ENCODE measurements around the gene NEDD9.

Gene NEDD9

DNA sequence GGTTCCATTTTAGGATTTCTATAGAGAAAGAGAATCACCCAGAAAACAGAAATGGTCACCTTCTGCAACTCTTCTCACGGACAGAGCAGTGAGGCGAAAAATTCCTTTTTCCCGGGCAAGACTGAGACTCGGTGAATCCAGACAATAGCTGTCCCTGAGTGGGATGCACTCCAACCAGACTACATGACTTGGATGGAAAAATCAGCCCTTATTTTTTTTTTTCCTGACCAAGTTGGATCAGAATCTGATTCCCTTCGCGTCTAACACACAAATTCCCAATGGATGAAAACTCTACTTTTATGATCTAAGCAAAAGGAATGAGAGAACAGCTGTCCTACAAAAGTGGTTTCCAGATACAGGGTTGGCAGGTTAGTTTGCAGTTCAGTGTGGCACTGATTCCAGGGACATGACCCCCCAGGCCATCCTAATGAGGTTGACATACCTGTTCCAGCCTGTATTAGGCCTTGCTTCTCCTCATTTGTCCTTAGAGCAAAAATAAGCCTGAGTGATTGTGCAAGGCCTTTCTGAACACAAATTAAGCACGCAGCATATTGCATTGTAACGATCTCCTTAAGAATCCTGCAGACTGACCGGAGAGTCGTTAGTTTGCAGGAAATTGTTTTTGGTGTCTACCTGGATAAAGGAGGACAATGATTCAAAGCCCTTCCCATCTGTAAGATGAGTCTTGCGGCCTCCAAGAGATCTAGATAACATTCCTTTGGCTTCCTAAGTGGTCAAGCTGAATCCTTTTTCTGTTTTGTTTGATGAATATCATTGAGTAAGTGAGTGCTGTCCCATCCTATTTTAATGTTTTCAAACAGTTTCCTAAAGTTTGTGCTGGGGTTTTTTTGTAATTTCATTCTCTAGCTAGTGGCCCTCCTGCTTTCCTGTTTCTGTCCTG, 1.5 kb upstream of the NEDD9 start:
- no peak for DNase-seq (ENCODE audit: low read depth)

DNA sequence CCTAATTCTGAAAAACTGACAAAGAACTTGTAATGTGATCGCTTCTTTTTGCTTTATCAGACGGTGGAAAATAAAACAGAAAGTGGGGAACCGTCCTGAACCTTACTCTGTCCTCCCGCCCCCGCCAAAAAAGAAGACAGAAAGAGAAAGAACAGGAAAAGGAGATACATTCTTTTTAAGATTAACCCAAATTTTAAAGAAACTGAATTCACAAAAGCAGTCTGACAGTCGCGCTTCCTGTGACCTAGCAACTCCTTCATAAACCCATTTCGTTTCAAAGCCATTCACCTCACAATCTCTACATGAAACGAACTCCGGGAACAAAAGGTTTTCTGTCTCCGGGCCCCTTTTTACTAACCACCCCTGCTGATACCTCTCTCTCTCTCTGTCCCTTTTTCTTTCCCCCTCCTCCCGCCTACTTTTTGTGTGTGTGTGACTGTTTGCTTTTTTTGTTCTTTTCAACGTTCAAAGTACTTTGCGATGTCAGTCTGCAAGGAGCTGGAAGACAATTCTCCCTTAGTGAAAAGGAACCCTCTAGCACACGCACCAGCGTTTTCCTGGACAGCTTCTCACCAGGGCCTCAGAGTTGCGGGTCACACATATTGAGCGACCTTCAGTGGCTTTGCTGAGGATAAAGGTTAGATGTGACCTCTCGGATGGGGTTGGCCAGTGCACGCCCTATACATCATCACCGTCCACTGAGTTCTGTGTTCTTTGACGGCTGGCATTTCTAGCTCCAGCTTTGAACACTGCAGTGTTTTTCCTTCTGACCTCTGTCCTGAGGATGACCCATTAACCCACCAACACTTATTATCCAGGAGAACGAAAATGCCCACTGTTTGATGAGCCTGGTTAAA, 530 bp upstream of the NEDD9 start:
- DNase-seq (ENCODE audit: low read depth) = no peak

DNA sequence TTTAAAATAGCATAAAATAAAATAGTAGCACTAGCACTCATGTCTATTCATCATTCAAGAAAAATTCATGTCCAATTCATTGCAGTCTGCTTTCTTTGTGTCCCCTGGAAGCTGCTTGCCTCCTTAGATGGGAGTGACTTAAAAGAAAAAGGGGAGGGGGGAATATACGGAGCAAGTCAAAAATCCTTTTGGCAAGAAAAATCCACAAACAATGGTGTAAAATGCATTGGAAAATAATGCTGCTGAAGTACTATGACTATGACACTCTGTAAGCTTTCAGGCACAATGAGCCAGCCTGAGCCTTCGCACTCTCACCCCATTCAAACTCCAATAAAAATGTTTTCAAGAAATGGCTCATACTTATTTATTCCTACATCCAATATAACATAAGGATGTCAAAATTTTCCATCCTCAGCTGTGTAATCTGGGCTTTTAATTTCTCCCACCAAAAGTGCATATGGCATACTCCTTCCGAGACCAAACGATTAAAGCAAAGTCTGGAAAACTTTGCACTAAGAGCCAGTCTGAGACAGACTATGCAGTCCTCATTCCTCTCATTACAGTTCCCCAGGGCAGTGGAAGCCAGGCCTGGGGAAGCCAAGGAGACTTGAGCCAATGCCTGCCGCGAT, 790 bp downstream of the NEDD9 start:
- DNase-seq (ENCODE audit: low read depth) = no peak

DNA sequence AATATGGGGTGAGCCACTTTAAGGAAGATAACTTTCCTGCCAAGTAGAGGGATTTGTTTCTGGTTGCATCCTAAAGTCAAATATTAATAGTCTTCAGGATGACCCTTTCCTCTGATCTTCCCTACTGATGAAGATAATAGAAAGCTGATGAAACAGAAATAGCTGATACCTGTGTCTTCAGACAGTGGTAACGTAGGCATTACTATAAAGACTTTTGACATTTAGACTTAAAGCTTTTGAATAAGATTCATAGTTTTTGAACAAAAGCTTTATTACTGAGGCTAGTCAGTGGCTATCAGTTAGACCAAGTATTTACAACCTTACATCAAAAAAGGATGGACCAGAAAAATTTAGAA, 1.4 kb downstream of the NEDD9 start:
- no peak for DNase-seq (ENCODE audit: low read depth)

DNA sequence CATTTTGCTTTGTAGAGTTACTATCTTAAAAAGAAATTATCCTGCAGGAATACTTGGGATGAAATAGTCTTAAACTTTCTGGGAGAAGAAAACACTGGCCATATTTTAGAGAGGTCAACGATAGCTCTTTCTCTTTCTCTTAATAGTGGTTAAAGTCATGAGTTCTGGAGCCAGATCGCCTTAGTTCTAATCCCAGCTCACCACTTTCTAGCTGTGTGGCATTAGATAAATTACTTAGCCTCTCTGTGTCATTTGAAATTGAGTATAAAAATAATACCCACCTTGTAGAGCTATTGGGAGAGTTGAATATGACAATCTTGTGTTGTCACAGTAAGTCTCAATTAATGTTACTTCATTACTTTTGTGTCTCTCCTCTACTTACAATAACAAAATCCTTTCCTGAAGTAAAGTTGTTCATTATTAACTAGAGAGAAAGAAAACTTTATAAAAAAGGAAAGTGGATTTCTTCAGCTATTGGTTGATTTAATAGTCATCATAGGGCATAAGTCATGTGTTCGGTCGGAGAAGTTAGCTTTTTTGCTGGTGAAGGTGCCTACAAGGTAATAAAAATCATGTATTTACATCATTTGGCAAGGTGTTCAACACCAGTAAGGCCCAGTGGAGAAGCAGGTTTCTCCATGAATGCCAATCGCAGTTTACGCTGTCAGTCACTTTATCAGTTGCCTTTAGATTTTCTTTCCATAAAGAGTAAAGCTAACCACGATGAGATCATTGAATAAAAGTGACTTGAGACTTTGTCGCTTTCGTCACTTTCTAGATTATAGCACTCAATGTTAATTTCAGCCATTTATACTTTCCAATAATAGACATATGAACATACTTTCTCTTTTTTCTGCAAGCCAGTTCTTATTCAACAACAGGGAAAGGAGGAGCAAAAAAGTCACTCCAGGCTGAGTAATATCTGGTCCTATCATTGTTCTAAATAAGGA, 2.0 kb downstream of the NEDD9 start:
- DNase-seq (ENCODE audit: low read depth) = no peak

DNA sequence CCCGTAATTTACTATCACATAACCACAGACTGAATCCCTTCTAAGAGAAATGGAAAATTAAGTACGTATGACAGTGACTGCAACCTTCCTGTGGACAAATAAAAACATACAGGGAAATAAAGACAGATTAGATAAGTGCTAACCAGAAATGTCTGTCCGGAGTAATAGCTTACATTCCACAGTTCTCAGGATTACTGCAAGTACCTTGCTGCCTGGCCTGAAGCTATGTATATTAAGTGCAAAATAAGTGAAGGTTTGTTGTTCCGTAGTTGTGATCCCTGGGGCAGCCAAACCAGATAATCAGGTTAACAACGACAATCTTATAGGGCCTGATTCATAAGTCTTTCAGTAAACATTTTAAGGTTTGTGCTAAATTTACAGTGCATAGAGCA, 2.8 kb downstream of the NEDD9 start:
- no peak for DNase-seq (ENCODE audit: low read depth)

DNA sequence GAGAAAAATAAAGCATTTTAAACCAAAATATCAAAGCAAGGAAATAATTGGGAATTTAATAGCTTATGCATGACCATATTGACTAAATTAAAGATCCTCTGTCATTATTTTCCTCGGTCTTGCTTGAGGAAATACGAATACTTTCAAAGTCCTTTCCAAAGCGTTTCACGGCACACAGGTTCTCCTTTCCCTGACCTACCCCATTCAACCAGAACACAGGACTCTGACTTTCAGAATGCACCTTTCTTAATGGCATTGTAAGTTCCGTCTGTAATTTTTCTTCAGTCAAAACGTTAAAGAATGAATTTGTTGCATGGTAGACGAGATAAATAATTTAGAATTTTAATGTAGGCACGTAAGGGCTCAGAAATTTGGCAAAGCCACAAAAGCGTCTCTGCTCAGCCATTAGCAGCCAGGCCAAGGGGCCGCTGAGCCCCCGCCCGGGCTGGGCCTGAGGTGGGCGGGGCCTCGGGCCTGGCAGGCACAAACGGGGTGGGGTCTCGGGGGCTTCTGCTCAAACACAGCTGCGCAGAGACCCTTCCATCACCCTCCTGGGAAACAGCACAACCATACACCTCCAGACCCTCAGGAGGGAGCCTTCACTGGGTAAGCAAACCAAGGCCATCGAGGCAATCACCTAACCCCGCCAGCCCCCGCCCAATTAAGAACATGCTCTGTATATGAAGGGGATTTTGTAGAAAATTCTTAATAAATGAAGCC, 3.4 kb downstream of the NEDD9 start:
- DNase-seq (ENCODE audit: low read depth) = no peak

DNA sequence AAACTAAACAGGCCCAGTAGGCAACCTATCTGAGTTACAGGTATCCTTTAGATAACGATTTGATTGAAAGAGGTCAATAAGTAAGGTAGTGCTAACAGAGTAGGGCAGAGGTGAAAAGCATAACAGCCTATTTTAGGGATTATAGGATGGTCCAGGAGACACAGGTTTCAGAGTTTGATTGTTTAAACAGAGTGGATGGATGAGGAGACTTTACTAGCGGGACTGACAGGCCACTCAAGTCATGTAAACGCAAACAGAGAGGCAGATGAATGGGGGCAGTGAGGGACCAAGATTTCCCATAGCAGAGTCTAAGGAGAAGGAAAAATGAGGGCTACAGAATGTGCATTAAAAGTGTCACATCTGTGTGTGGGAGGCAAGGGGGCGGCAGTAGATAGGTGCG, 4.8 kb downstream of the NEDD9 start:
- no peak for DNase-seq (ENCODE audit: low read depth)

DNA sequence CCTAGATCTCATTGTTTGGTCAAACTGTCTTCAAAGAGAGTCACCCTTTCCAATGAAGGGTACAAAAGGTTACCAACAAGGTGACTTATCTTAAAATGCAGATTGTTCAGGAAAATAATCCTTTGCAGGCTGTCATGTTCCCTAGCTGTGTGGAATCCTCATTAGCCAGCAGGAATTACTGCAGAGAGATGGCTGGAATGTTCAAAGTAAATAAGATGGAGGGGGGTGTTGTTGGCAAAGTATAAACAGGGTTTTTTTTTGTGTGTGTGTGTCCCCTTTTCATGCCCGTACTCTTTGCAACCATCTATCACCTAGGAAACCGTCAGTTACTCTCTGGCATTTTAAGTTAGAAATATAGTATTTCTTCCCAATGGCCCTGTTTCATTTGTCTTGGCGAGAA, 6.5 kb downstream of the NEDD9 start:
- DNase-seq (ENCODE audit: low read depth) = no peak

DNA sequence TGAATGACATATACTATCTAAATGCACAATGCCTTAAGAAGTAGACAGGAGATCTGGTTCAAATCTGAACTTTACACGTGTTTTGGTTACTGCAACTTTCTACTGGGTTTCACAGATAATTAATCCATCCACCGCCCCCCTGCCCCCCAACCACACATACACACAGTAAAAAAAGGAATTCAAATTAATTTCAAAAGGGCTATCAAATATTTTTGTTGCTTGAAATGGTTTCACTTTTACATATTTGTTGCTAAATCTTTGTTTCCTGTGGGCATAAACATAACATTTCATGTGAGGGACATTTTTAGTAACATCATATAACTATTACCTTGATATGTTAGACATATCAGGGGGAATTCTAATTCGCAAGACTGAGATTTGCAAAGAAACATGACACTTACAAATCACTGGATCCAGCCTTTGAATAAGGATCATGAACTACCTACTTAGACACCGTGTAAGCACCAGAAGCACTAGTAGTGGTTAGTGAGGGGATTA, 7.5 kb downstream of the NEDD9 start:
- no peak for DNase-seq (ENCODE audit: low read depth)

DNA sequence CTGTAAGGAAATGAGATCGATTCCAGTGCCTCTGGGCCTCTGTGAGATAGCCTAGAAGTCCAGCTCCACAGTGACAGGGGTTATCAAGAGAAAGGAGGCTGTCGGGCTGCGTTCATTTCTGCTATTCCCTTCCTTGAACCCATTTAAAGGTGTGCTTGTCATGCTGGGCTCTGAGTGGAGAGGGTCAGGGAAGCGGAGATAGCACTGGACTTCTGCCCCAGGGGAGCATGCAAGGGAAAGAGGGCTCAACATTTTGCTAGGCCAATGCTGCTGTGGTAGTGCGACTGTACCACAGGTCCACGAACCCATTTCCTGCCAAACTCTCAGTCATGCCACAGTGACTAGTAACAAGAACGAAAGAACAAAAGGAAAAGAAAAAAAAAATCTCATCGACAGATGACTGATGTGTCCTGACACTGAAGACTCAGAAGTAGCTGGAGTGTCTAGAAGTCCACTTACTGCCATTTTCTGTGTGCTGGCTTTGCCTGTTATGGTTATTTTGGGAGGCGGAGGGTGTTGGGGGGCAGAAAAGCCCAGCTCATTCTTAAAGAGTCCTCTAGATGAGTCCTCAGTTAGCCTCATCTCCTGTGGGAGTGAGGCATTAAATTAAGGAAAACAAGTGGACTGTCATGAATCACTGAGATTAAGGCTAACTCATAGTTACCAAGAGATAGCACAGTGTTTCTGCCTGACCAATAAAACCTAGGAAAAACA, 8.1 kb downstream of the NEDD9 start:
- peak; percentile 22 for DNase-seq (ENCODE audit: low read depth)

DNA sequence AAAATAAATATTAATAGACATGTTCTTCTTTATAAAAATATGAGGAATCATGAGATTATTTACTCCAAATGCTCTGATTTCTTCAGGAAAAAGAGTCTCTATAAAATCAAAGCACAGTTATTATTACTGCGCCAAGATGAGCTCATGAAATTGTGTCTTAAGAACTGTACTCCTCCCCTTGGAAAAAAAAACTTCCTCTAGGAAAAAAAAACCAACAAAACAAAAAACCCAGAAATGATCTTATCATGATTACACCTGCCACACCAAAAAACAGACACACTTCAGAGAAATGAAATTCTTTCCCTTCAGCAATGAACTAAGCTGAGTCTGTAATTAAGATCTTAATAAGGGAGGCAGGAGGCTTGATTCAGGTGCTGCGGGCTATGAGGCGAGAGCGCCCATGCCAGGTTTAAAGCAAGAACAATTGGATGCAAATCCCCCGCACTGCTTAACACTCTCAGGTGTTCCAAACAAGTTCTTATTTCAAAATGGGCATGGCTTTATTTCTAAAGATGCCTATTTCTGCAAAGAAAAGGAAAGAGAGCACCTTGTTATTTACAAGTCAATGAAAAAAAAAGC, 9.1 kb downstream of the NEDD9 start:
- no peak for DNase-seq (ENCODE audit: low read depth)

DNA sequence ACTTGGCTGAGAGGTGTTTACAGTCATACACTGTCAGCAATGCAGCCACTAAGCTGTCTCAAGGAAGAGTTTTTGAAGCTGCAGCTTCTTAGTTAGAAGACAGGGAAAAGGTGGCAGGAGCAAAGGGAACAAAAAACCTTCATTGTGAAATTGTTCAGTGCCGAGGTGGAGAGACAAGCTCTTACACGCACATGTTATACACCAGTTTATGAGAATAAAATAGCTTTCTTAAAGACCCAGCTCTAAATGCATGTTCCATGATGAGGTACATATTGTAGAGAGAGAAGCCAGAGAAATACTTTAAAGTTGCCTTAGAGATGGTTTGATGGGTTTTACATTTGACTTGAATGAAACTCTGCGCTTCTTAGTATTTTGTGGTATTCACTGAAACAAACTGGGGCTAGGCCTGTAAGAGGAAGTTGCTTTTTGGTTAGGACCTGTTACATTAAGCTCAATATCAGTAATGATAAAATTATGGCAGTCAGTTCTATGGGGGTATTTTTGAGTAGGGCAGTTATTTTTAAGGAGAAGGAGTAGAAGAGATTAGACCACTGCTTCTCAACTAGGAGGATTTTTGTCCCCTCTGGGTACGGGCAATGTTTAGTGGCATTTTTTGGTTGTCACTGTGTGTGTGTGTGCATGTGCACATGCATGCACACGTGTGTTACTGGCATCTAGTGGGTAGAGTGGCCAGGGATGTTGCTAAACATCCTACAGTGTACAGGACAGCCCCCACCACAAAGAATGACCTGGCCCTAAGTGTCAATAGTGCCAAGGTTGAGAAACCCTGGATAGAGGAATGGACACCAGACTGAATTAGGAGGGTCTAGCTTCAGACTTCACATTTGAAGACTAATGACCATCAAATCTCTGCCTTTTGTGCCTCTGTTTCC, 9.8 kb downstream of the NEDD9 start:
- no peak for DNase-seq (ENCODE audit: low read depth)

DNA sequence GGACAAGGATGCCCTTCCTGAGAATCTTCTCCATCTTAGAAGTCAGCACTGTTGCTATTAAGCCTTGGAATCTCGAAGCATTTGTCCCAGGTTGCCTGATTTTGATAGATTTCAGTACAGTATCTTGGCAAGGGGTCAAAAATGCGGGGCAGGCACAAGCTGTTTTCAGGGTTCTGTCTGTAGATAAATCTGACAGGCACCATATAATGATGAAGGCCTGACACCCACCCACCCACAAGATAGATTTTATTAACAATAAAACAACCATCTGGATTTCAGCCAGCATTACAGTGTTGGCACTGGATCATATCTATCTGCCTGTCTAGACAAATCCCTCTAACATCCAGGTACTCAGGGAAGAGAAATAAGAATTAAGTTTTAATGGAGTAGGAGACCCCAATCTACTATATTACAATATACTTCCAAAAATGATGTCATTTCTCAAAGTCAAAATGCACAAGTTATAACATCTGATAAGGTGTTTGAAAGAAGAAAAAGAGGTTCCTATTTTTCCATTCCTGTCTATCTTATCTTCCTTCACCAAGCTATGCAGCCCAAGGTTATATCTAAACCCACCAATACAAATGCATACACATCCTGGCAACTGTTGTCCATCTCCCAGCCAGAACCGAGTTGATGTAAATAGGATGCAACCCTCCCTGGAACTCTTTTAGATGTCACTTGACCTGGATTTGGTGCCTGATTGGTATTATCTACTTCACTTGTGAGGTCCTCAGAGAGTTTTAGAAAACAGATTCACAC, 10.7 kb downstream of the NEDD9 start:
- no peak for DNase-seq (ENCODE audit: low read depth)

DNA sequence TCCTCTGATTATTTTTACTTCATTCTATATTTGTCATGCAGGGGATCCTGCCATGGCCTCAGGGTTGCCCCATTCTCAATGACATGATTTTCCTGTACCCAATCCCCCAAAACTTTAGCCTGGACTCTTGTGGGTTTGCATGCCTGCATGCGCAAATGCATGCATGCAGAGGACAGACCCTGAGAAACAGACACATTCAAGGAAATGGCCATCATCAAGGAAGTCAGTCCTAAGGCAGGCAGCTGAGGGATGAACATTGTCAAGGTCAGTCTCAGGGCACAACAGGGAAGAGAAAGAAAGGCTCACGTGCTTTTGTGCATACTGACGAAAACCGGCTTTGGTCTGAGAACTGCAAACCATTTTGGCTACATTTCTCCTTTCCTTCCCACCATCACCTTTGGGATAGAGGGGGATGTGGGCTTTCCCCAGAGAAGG, 13.1 kb downstream of the NEDD9 start:
- DNase-seq (ENCODE audit: low read depth) = no peak

DNA sequence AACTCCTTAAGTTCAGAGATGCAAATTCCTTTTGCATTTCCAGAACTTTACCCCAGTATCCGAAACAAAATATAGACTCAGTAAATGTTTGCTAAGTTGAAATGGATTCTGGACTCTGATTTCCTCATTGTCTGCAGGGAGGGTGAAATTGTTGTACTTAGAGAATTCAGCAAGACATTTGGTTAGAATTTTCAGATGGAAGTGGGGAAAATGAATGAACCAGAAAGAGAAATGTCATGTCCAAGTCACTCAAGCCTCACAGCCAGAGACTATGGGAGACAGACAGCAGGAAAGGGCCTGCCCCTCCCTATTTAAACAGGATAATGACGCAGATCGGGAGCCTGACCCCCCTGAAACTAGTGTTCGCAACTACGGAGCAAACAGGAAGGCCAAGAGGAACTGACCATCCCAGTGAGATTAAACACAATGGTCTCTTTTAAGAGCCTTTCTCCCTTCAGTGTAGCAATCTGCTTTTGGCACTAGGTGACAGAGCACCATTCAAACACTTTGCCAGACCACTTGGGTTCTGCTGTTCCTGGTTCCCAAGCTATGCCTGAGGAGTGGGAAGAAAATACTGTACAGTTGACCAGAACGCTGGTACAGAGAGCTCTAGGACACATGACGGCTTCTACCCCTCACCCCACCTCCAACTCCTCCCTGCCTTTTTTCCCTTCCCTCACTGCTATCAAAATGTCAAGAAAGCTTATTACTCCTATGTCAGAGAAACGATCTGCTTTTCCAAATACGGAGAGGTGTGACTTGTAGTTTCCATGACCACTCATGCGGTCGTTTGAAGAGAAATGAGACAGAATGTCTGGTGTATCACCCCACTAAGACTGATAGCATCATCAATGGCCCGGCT, 13.7 kb downstream of the NEDD9 start:
- no peak for DNase-seq (ENCODE audit: low read depth)

DNA sequence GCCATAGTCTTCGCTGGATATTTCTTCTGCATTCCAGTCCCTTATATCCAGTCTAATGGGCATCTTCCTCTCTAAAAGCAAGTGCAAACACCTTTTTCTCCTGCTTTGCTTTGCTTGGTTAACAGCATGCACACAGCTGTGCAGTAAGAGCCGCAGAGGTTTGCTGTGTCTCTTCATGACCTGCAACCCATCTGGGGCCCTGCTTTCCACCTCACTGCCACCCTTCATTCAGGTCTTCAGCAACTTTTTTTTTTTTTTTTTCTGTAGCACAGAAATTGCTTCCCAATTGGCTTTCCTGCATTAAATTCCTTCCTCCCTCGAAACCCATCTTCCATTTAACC, 14.4 kb downstream of the NEDD9 start:
- DNase-seq (ENCODE audit: low read depth) = no peak

Data from activated gamma-delta T cell treated with anti-CD3 and anti-CD28 coated beads, Interleukin-2, amount 50 U/mL, for 16 hours (primary cell).